Astrocyte (in vitro differentiated cells and primary cell): ENCODE measurements around the gene UNC45B. TPM values are rescaled to one million over a fixed set of nuclear protein-coding genes. Genes with fewer than 3 reads are reported as not detected.
"Not testable (repeated sequence)": the region's sequence is repeated elsewhere in the genome, so short reads cannot be mapped to it uniquely, and the experiment has no call there.

Experiments used
- DNase-seq: peaks from one replicate; pipeline ENCODE4 v3.0.0-alpha.2; 2010; ENCODE audit warnings: low read depth
- FAIRE-seq: peaks from 2 replicates; lab custom pipeline; 2011; peaks lifted over from hg19 to GRCh38; lab: Jason Lieb, UNC
- H2AFZ ChIP-seq: 2 replicates; pipeline ENCODE4 v1.6.0; 2012; ENCODE audit warnings: low read depth, low read length, inconsistent platforms
- H3K27ac ChIP-seq: 2 replicates; pipeline ENCODE4 v1.5.1; 2011; ENCODE audit warnings: low read depth, low read length, inconsistent platforms
- H3K27me3 ChIP-seq: 2 replicates; pipeline ENCODE4 v1.6.0; 2011; ENCODE audit warnings: low read length, inconsistent platforms; ENCODE audit not compliant: insufficient read depth
- H3K36me3 ChIP-seq: 2 replicates; pipeline ENCODE4 v1.5.1; 2011; ENCODE audit warnings: low read length, inconsistent platforms; ENCODE audit not compliant: insufficient read depth
- H3K4me1 ChIP-seq: 2 replicates; pipeline ENCODE4 v1.5.1; 2011; ENCODE audit warnings: low read length, inconsistent platforms; ENCODE audit not compliant: insufficient read depth
- H3K4me2 ChIP-seq: 2 replicates; pipeline ENCODE4 v1.6.0; 2012; ENCODE audit warnings: low read length, inconsistent platforms
- H3K4me3 ChIP-seq: 2 replicates; pipeline ENCODE4 v1.5.1; 2011; ENCODE audit warnings: low read depth, mild to moderate bottlenecking, low read length, inconsistent platforms; ENCODE audit not compliant: insufficient read depth
- H3K79me2 ChIP-seq: 2 replicates; pipeline ENCODE4 v1.6.0; 2012; ENCODE audit warnings: mild to moderate bottlenecking, low read length, inconsistent platforms; ENCODE audit not compliant: insufficient read depth
- H3K9ac ChIP-seq: 2 replicates; pipeline ENCODE4 v1.6.0; 2012; ENCODE audit warnings: mild to moderate bottlenecking, low read length, inconsistent platforms
- H3K9me3 ChIP-seq: 2 replicates; pipeline ENCODE4 v1.5.1; 2012; ENCODE audit warnings: low read depth, mild to moderate bottlenecking, low read length, inconsistent platforms; ENCODE audit not compliant: insufficient read depth
- H4K20me1 ChIP-seq: 2 replicates; pipeline ENCODE4 v1.6.0; 2012; ENCODE audit warnings: low read length, inconsistent platforms; ENCODE audit not compliant: insufficient read depth
- H3K27ac Mint-ChIP-seq: one replicate; pipeline ENCODE4 v1.8.0; 2021; ENCODE audit warnings: mild to moderate bottlenecking, mixed read lengths; ENCODE audit not compliant: unreplicated experiment
- H3K27me3 Mint-ChIP-seq: one replicate; pipeline ENCODE4 v1.8.0; 2021; ENCODE audit warnings: low read depth, mixed read lengths; ENCODE audit not compliant: unreplicated experiment
- H3K36me3 Mint-ChIP-seq: one replicate; pipeline ENCODE4 v1.8.0; 2021; ENCODE audit warnings: low read depth, mixed read lengths; ENCODE audit not compliant: unreplicated experiment
- H3K4me1 Mint-ChIP-seq: one replicate; pipeline ENCODE4 v1.8.0; 2021; ENCODE audit warnings: low read depth, mixed read lengths; ENCODE audit not compliant: unreplicated experiment
- H3K4me3 Mint-ChIP-seq: one replicate; pipeline ENCODE4 v1.8.0; 2021; ENCODE audit warnings: mild to moderate bottlenecking, moderate library complexity, mixed read lengths; ENCODE audit not compliant: unreplicated experiment
- H3K9me3 Mint-ChIP-seq: one replicate; pipeline ENCODE4 v1.8.0; 2021; ENCODE audit warnings: mild to moderate bottlenecking, mixed read lengths; ENCODE audit not compliant: unreplicated experiment
- CTCF ChIP-seq: IDR thresholded peaks from 2 replicates; pipeline ENCODE4 v1.5.1; 2011; ENCODE audit warnings: low read depth, mild to moderate bottlenecking, inconsistent platforms, low read length, moderate library complexity; ENCODE audit not compliant: insufficient read depth
- EZH2 ChIP-seq: IDR thresholded peaks from 2 replicates; pipeline ENCODE4 v1.6.1; 2012; ENCODE audit warnings: mild to moderate bottlenecking, low read length, inconsistent platforms; ENCODE audit not compliant: insufficient read depth
- total RNA-seq: library from RNA; stranded (reverse); gene quantifications from 2 replicates; pipeline ENCODE4 v1.2.1, GENCODE V29; 2021

The UNC45B gene
- total RNA-seq, 1 donor from 2014 or later: 0.05 TPM

- Histone ChIP-seq H3K4me1 (no peaks in the 10 kb centered on the region), H3K27ac (no peak overlapping the region), H3K9me3 (no peaks in the 10 kb centered on the region), H3K4me2 (no peak overlapping the region), H2AFZ (no peak overlapping the region), H4K20me1 (no peaks in the 10 kb centered on the region), H3K9ac (no peak overlapping the region), H3K4me3 (no peak overlapping the region), H3K79me2 (peaks cover 8% of the 10 kb centered on the region), H3K36me3 (no peaks in the 10 kb centered on the region), H3K27me3 (peaks cover 9% of the 10 kb centered on the region)
- Mint-ChIP-seq H3K36me3 (no peaks in the 10 kb centered on the region), H3K4me3 (no peak overlapping the region), H3K4me1 (peaks cover 2% of the 10 kb centered on the region), H3K27me3 (peaks cover 19% of the 10 kb centered on the region), H3K27ac (no peak overlapping the region), H3K9me3 (peaks cover 2% of the 10 kb centered on the region)
- FAIRE-seq: no peak
- no peak for TF ChIP-seq EZH2
- no peak for TF ChIP-seq CTCF
- DNase-seq: no peak
Measured at GRCh38 chr17:35146214-35146833, 1.3 kb upstream of the UNC45B start.

GRCh38 chr17:35148144-35148543 lies 527 bp downstream of the UNC45B start:
- Histone ChIP-seq H3K27me3 (peaks cover 9% of the 10 kb centered on the region), H3K79me2 (no peaks in the 10 kb centered on the region), H3K4me1 (no peaks in the 10 kb centered on the region), H3K27ac (no peak overlapping the region), H3K36me3 (no peaks in the 10 kb centered on the region), H3K4me3 (no peak overlapping the region), H3K9ac (no peak overlapping the region), H3K4me2 (no peak overlapping the region), H2AFZ (no peak overlapping the region), H3K9me3 (no peaks in the 10 kb centered on the region), H4K20me1 (no peaks in the 10 kb centered on the region)
- Mint-ChIP-seq H3K27me3 (peaks cover 19% of the 10 kb centered on the region), H3K4me3 (no peak overlapping the region), H3K9me3 (no peaks in the 10 kb centered on the region), H3K36me3 (no peaks in the 10 kb centered on the region), H3K27ac (no peak overlapping the region), H3K4me1 (peaks cover 2% of the 10 kb centered on the region)
- FAIRE-seq: no peak
- no peak for TF ChIP-seq CTCF
- no peak for TF ChIP-seq EZH2
- no peak for DNase-seq

DNA sequence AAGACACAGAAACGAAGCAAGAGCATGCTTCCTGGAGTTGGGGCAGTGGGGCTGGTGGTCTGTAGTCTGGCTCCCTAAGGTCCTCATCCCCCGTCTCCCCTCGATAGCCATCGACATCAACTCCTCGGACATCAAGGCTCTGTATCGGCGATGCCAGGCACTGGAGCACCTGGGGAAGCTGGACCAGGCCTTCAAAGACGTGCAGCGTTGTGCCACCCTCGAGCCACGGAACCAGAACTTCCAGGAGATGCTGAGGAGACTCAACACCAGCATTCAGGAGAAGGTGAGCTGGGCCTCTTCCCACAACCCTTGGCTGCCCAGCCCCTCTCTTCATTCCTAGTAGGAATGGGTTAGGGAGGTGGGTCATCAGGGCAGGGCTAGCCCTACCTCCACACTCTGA lies 2.3 kb downstream of the UNC45B start:
- peaks cover 2% of the 10 kb centered on the region for H3K4me1 Mint-ChIP-seq
- Histone ChIP-seq H3K4me1 (no peaks in the 10 kb centered on the region), H3K36me3 (no peaks in the 10 kb centered on the region), H3K27me3 (peaks cover 9% of the 10 kb centered on the region), H3K9ac (no peak overlapping the region), H3K4me3 (no peak overlapping the region), H3K27ac (no peak overlapping the region), H4K20me1 (no peaks in the 10 kb centered on the region), H2AFZ (no peak overlapping the region), H3K79me2 (no peaks in the 10 kb centered on the region), H3K9me3 (no peaks in the 10 kb centered on the region), H3K4me2 (no peak overlapping the region)
- DNase-seq (no peak), FAIRE-seq (no peak)
- no peaks in the 10 kb centered on the region for H3K9me3 Mint-ChIP-seq
- H3K27ac Mint-ChIP-seq: no peak overlapping the region
- H3K36me3 Mint-ChIP-seq: no peaks in the 10 kb centered on the region
- peaks cover 20% of the 10 kb centered on the region for H3K27me3 Mint-ChIP-seq
- TF ChIP-seq EZH2 (no peak), CTCF (no peak)
- H3K4me3 Mint-ChIP-seq: no peak overlapping the region

DNA sequence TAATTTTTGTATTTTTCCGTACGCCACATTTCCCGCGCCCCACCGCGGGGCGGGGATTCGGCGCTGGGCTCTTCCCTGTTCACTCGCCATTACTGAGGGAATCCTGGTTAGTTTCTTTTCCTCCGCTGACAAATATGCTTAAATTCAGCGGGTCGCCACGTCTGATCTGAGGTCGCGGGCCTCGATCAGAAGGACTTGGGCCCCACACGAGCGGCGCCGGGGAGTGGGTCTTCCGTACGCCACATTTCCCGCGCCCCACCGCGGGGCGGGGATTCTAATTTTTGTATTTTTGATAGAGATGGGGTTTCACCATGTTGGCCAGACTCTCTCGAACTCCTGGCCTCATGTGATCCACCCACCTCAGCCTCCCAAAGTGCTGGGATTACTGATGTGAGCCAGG lies 3.5 kb downstream of the UNC45B start:
- H3K79me2 ChIP-seq, H3K4me2 ChIP-seq, H3K27me3 ChIP-seq, H3K9me3 Mint-ChIP-seq, H3K9me3 ChIP-seq, H4K20me1 ChIP-seq, H2AFZ ChIP-seq, H3K27ac Mint-ChIP-seq, H3K4me1 Mint-ChIP-seq, H3K36me3 Mint-ChIP-seq, H3K36me3 ChIP-seq, H3K9ac ChIP-seq, H3K4me1 ChIP-seq, H3K4me3 Mint-ChIP-seq, FAIRE-seq, DNase-seq, H3K27ac ChIP-seq, H3K4me3 ChIP-seq: not testable (repeated sequence)
- peaks cover 19% of the 10 kb centered on the region for H3K27me3 Mint-ChIP-seq
